GM23248 (cell line): ENCODE measurements around the gene NHSL1.

ENCODE experiments used
- EZH2 ChIP-seq: fragments of 200-600 bp; sonication (generic); IDR thresholded peaks from 2 replicates; pipeline ENCODE4 v1.6.1; 2018; ENCODE audit warnings: antibody characterized with exemption, mild to moderate bottlenecking; ENCODE audit not compliant: insufficient read depth, poor library complexity, severe bottlenecking
- EZH2phosphoT487 ChIP-seq: fragments of 200-600 bp; sonication (generic); IDR thresholded peaks from 2 replicates; pipeline ENCODE4 v1.6.1; 2018; ENCODE audit warnings: antibody characterized with exemption, moderate library complexity, mild to moderate bottlenecking, low read depth; ENCODE audit not compliant: insufficient read depth

- TF ChIP-seq EZH2phosphoT487 (no peak), EZH2 (no peak)
Observed at GRCh38 chr6:138450445-138450844, 48.8 kb downstream of the NHSL1 start.
